Upper lobe of right lung (tissue), 1 donor: ENCODE measurements around the gene IFITM10. TPM values are rescaled to one million over a fixed set of nuclear protein-coding genes. Genes with fewer than 3 reads are reported as not detected.
A peak's percentile ranks its signal among the peaks of the same experiment; 100 is the strongest.

ENCODE experiments used
- ATAC-seq: fragments of 200-7000 bp; cut with Tn5 transposase; one replicate; pipeline ENCODE4 v1.9.1; 2020; ENCODE audit warnings: mild to moderate bottlenecking, moderate library complexity
- DNase-seq: peaks from one replicate; pipeline ENCODE4 v3.0.0-alpha.2; 2020
- H3K27ac ChIP-seq: fragments of 200-600 bp; one replicate; pipeline ENCODE4 v1.8.0; 2022
- H3K27me3 ChIP-seq: fragments of 200-600 bp; one replicate; pipeline ENCODE4 v1.8.0; 2022; ENCODE audit warnings: mild to moderate bottlenecking
- H3K36me3 ChIP-seq: fragments of 200-600 bp; one replicate; pipeline ENCODE4 v1.8.0; 2022
- H3K4me1 ChIP-seq: fragments of 200-600 bp; one replicate; pipeline ENCODE4 v1.8.0; 2022
- H3K4me3 ChIP-seq: fragments of 200-600 bp; one replicate; pipeline ENCODE4 v1.8.0; 2022; ENCODE audit warnings: mild to moderate bottlenecking
- H3K9me3 ChIP-seq: fragments of 200-600 bp; one replicate; pipeline ENCODE4 v1.8.0; 2022
- CTCF ChIP-seq: fragments of 200-600 bp; IDR thresholded peaks from one replicate; pipeline ENCODE4 v1.8.0; 2022; ENCODE audit warnings: antibody characterized with exemption
- intact Hi-C: fragments of 100-400 bp; cut with DNase I; formaldehyde crosslinking; loops from one replicate; pipeline ENCODE4 v1.11.0; 2022
- total RNA-seq: library from RNA; stranded (reverse); fragmentation: NEBNext Ultra II Directional; extraction: Animal tissue kit (Norgen Biotek cat#: 25700); gene quantifications from one replicate; pipeline ENCODE4 v1.2.1, GENCODE V29; 2021
- donor health status: DM: no; HTN: yes; CAD: no; lungs with severe emphysema.

Gene IFITM10
- total RNA-seq, 1 donor from 2014 or later, result 7.9 TPM

- no peak for TF ChIP-seq CTCF
- H3K9me3 ChIP-seq, result no peaks in the 10 kb centered on the region
- H3K4me1 ChIP-seq, result peaks cover 42% of the 10 kb centered on the region
- H3K36me3 ChIP-seq, result peaks cover 39% of the 10 kb centered on the region
- intact Hi-C loops, result no loop called here
- peak overlapping the region; percentile 97 for H3K4me3 ChIP-seq
- peak overlapping the region; percentile 91 for H3K27ac ChIP-seq
- peak; percentile 82 for DNase-seq
- ATAC-seq, result peak; percentile 15
- no peaks in the 10 kb centered on the region for H3K27me3 ChIP-seq
These were observed 12.3 kb upstream of the IFITM10 start for GRCh38 chr11:1762537-1763302.

GRCh38 chr11:1761857-1762536 lies 11.6 kb upstream of the IFITM10 start:
- peaks cover 47% of the 10 kb centered on the region for H3K36me3 ChIP-seq
- peaks cover 48% of the 10 kb centered on the region for H3K4me1 ChIP-seq
- H3K27me3 ChIP-seq, result no peaks in the 10 kb centered on the region
- peak; percentile 65 for DNase-seq
- H3K4me3 ChIP-seq, result peak overlapping the region; percentile 97
- H3K9me3 ChIP-seq, result no peaks in the 10 kb centered on the region
- intact Hi-C loops, result no loop called here
- peak overlapping the region; percentile 91 for H3K27ac ChIP-seq
- no peak for TF ChIP-seq CTCF
- no peak for ATAC-seq

GRCh38 chr11:1761110-1761856 lies 10.9 kb upstream of the IFITM10 start:
- H3K4me1 ChIP-seq, result peaks cover 55% of the 10 kb centered on the region

GRCh38 chr11:1760351-1761109 lies 10.1 kb upstream of the IFITM10 start:
- DNase-seq (peak; percentile 92), ATAC-seq (peak; percentile 63)
- Histone ChIP-seq H3K27ac (peak overlapping the region; percentile 91), H3K4me1 (peaks cover 62% of the 10 kb centered on the region), H3K36me3 (peaks cover 61% of the 10 kb centered on the region), H3K4me3 (peak overlapping the region; percentile 97), H3K27me3 (no peaks in the 10 kb centered on the region), H3K9me3 (no peaks in the 10 kb centered on the region)
- intact Hi-C loops, result no loop called here
- no peak for TF ChIP-seq CTCF

More at GRCh38 chr11:1761110-1761856, 10.9 kb upstream of the IFITM10 start:
- H3K36me3 ChIP-seq, result peaks cover 54% of the 10 kb centered on the region
- DNase-seq (peak; percentile 68), ATAC-seq (no peak)
- TF ChIP-seq CTCF, result no peak
- H3K27me3 ChIP-seq, result no peaks in the 10 kb centered on the region
- H3K4me3 ChIP-seq, result peak overlapping the region; percentile 97
- H3K27ac ChIP-seq, result peak overlapping the region; percentile 91
- no peaks in the 10 kb centered on the region for H3K9me3 ChIP-seq
- intact Hi-C loops, result no loop called here

GRCh38 chr11:1759851-1760220 lies 9.4 kb upstream of the IFITM10 start:
- intact Hi-C loops, result no loop called here
- H3K36me3 ChIP-seq, result peaks cover 68% of the 10 kb centered on the region
- peak; percentile 62 for DNase-seq
- peaks cover 65% of the 10 kb centered on the region for H3K4me1 ChIP-seq
- no peak for ATAC-seq
- no peaks in the 10 kb centered on the region for H3K27me3 ChIP-seq
- H3K4me3 ChIP-seq, result peak overlapping the region; percentile 97
- TF ChIP-seq CTCF, result no peak
- H3K9me3 ChIP-seq, result no peaks in the 10 kb centered on the region
- peak overlapping the region; percentile 91 for H3K27ac ChIP-seq
